HEK293T (cell line): ENCODE data around the gene GAD2.

Experiments
- CTBP1 ChIP-seq: fragments of 450-650 bp; IDR thresholded peaks from 2 replicates; pipeline ENCODE4 v1.6.1; 2016; ENCODE audit warnings: borderline replicate concordance
- ELF4 ChIP-seq: fragments of 450-650 bp; IDR thresholded peaks from 2 replicates; pipeline ENCODE4 v1.6.1; 2017; ENCODE audit warnings: antibody characterized with exemption
- FOXK2 ChIP-seq: fragments of 450-650 bp; IDR thresholded peaks from 2 replicates; pipeline ENCODE4 v1.6.1; 2016; ENCODE audit warnings: mild to moderate bottlenecking

DNA sequence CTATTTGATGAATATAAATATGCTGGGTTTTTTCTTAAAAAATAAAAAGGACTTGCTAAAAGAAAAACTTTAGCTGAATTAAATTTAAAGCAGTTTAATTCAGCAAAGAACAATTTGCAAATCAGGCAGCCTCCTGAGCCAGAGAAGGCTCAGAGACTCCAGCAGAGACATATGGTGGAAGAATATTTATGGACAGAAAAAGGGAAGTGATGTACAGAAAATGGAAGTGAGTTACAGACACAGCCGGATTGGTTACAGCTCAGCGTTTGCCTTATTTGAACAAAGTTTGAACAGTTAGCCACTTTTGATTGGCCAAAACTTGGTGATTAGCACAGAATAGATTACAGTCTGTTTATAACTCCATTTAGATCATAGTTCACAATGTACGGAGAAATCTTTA lies 110.3 kb downstream of the GAD2 start:
- TF ChIP-seq CTBP1 (no peak), ELF4 (no peak), FOXK2 (no peak)
